Measurements from ENCODE around the gene FAM107B.

Gene FAM107B

DNA sequence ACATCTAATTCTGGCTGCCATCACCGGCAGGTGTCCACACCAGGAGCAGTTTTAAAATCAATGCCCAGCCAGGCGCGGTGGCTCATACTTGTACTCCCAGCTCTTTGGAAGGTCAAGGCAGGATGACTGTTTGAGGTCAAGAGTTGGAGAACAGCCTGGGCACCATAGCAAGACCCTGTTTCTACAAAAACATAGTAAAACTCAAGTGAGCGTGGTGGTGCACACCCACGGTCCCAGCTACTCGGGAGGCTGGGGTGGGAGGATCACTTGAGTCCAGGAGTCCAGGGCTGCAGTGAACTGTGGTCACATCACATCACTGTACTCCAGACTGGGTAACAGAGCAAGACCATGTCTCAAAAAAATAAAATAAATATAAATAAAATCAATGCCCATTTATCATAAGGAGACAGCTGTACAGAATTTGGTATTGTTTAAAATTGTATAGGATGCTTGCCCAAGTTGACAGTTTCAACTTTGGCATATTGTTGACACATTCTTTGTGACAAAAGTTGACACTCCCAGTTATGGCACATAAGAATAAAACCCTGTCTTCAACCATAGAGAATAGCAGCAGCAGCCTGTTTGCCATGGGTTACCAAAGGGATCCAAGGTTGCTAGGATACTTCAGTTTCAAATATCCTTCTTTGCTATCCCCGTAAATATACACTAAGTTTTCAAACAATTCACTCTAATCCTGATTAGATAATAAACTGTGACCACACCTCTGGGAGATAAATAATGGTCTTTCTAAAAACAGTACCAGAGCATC is 193.0 kb downstream of the FAM107B start:
- Histone ChIP-seq H3K79me2 (peaks cover 51% of the 10 kb centered on the region), H3K4me3 (ENCODE audit: low read depth, low read length) (no peak overlapping the region), H3K36me3 (ENCODE audit: control insufficient read depth, insufficient read depth, low read length) (no peaks in the 10 kb centered on the region), H3K27ac (no peak overlapping the region), H3K9ac (no peak overlapping the region), H3K9me3 (ENCODE audit: control insufficient read depth, low read length) (no peaks in the 10 kb centered on the region), H3K4me1 (no peaks in the 10 kb centered on the region), H3K27me3 (ENCODE audit: control insufficient read depth, insufficient read depth, low read length) (no peaks in the 10 kb centered on the region), H2AFZ (no peak overlapping the region), H3K4me2 (ENCODE audit: low read length) (no peak overlapping the region)
- TF ChIP-seq, protein P1, sequence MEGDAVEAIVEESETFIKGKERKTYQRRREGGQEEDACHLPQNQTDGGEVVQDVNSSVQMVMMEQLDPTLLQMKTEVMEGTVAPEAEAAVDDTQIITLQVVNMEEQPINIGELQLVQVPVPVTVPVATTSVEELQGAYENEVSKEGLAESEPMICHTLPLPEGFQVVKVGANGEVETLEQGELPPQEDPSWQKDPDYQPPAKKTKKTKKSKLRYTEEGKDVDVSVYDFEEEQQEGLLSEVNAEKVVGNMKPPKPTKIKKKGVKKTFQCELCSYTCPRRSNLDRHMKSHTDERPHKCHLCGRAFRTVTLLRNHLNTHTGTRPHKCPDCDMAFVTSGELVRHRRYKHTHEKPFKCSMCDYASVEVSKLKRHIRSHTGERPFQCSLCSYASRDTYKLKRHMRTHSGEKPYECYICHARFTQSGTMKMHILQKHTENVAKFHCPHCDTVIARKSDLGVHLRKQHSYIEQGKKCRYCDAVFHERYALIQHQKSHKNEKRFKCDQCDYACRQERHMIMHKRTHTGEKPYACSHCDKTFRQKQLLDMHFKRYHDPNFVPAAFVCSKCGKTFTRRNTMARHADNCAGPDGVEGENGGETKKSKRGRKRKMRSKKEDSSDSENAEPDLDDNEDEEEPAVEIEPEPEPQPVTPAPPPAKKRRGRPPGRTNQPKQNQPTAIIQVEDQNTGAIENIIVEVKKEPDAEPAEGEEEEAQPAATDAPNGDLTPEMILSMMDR (IDR thresholded peaks at IDR 0.05) = no peak

DNA sequence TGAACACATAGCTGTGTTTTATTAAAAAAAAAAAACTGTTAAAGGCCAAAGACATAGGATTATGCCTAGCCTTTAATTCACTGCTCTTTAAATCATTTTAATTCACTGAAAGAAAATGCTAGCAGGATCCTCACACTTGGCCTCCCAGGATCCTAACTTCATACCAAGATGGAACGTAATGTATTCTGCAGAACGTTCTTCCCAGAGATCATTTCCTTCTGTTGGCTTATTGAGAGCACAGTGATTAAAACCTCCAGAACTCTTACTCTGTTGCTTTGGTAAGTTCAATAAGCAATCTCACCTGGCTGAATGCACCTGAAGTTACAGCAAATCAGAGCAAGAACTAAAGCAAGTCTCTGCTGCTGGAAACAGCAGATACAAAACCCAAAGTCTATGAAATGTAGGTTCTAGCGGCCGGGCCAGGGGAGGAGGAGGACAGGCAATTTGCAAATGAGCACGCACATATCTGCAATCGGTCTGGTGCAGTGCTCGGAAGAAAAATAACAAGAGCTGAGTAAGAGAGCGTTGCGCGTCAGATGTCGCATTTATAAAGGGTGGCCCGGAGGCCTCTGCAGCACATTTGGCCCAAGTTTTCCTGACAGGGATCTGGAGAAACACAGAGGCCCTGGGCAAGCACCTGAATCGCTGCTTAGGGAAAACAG is 193.9 kb downstream of the FAM107B start:
- Histone ChIP-seq H3K79me2 (peaks cover 50% of the 10 kb centered on the region), H3K27ac (no peak overlapping the region), H3K36me3 (ENCODE audit: control insufficient read depth, insufficient read depth, low read length) (no peaks in the 10 kb centered on the region), H3K9ac (no peak overlapping the region), H3K27me3 (ENCODE audit: control insufficient read depth, insufficient read depth, low read length) (no peaks in the 10 kb centered on the region), H2AFZ (no peak overlapping the region), H3K4me3 (ENCODE audit: low read depth, low read length) (no peak overlapping the region), H3K4me2 (ENCODE audit: low read length) (no peak overlapping the region), H3K4me1 (no peaks in the 10 kb centered on the region), H3K9me3 (ENCODE audit: control insufficient read depth, low read length) (no peaks in the 10 kb centered on the region)
- TF ChIP-seq, protein P1 (IDR thresholded peaks at IDR 0.05) = no peak

DNA sequence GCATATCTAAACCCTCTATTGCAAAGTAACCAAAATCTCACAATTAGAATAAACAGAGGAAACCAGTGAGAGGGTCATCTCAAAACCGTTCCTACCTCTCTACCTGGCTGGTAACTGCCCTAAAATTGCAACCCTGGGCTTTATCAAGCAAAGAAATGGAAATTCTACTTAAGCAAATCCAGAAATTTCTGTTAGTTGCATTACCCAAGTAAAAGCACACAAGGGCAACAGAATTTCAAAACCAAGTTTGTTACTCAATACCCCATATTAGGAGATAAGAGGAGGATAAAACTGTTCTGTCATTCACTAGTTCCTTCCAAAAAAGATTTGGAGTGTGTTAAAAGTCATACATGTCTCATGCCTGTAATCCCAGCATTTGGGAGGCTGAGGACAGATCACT is 195.3 kb downstream of the FAM107B start:
- no peak overlapping the region for H3K27ac ChIP-seq
- no peaks in the 10 kb centered on the region for H3K4me1 ChIP-seq

DNA sequence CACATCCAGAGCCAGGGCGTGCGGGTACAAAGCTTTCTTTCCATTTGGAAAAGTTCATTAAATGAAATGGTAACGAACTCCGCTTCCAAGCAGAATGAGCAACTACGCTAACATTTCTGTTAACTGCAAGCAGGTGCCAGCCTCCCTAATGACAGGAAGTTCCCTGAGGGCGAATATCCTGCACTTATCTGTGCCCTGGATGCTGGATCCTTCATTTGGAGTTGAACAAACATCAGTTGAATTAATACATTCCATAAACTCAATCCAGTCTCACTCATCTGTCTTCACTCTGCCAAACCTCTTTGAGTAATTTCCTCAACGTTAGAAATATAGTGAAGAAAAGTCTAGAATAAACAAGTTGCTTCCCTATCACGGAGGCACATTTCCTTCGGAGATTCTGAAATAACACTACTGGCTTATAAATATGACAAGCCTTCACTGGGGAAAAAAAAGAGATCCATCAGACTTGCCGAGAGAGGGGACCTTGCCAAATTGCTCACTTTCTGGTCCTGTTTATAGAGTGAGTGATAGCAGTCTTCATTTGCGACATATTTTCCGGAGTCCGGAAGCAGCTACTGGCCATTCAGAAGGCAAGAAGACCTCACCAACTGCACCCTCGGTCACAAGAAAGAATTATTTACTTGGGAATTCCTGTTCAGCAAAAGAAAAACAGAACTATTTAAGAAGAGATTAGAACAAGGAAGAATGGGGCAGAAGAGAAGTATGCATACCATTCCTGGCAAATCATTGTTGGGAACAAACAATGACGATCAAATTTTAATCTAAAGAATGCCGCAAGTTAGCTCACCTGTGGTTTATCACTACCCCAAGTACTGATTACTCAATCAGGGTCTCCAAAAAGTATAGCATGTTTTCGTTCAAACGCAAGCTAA is 196.4 kb downstream of the FAM107B start:
- H3K4me3 ChIP-seq (ENCODE audit: low read depth, low read length) = no peak overlapping the region
- TF ChIP-seq, protein P1 (IDR thresholded peaks at IDR 0.05) = no peak
- H2AFZ ChIP-seq = no peak overlapping the region
- no peaks in the 10 kb centered on the region for H3K36me3 ChIP-seq (ENCODE audit: control insufficient read depth, insufficient read depth, low read length)
- no peaks in the 10 kb centered on the region for H3K27me3 ChIP-seq (ENCODE audit: control insufficient read depth, insufficient read depth, low read length)
- peaks cover 40% of the 10 kb centered on the region for H3K79me2 ChIP-seq
- H3K9ac ChIP-seq = no peak overlapping the region
- H3K27ac ChIP-seq = no peak overlapping the region
- H3K4me1 ChIP-seq = no peaks in the 10 kb centered on the region
- no peak overlapping the region for H3K4me2 ChIP-seq (ENCODE audit: low read length)
- no peaks in the 10 kb centered on the region for H3K9me3 ChIP-seq (ENCODE audit: control insufficient read depth, low read length)

More for the DNA sequence above, 195.3 kb downstream of the FAM107B start:
- Histone ChIP-seq H3K4me3 (ENCODE audit: low read depth, low read length) (no peak overlapping the region), H3K4me2 (ENCODE audit: low read length) (no peak overlapping the region), H2AFZ (no peak overlapping the region), H3K27me3 (ENCODE audit: control insufficient read depth, insufficient read depth, low read length) (no peaks in the 10 kb centered on the region), H3K9me3 (ENCODE audit: control insufficient read depth, low read length) (no peaks in the 10 kb centered on the region), H3K79me2 (peaks cover 44% of the 10 kb centered on the region), H3K9ac (no peak overlapping the region), H3K36me3 (ENCODE audit: control insufficient read depth, insufficient read depth, low read length) (no peaks in the 10 kb centered on the region)
- TF ChIP-seq, protein P1 (IDR thresholded peaks at IDR 0.05) = no peak

Measured in parathyroid adenoma (tissue), 2 donors.